ENCODE results near the gene TMEM150B. TPM values are rescaled to one million over a fixed set of nuclear protein-coding genes. Genes with fewer than 3 reads are reported as not detected.
A peak's percentile ranks its signal among the peaks of the same experiment; 100 is the strongest.

Gene TMEM150B
- total and polyA plus RNA-seq, 9 of the 15 experiments (the other 6 are each of a cell fraction or from before 2014, with no cell fraction given): 0.47 to 1.3 (median 0.74) TPM; not detected in 2

GRCh38 chr19:55264531-55264930 lies 60.6 kb downstream of the TMEM150B start:
- in situ Hi-C loops (cut with MboI): no loop called here
- H4K20me1 ChIP-seq (replicated peaks; ENCODE audit: control insufficient read depth, insufficient read depth, low read length): no peaks in the 10 kb centered on the region
- no peak overlapping the region for H3K4me2 ChIP-seq (ENCODE audit: insufficient read depth, low read length)
- intact Hi-C loops (cut with micrococcal nuclease): no loop called here
- ATAC-seq (no peak), DNase-seq (ENCODE audit: extremely low read depth in 1 of 4, low spot score in 3 of 4) (no peak), FAIRE-seq (no peak)
- no TSS peak for BruUV-seq (replicated peaks)
- no peak overlapping the region for H3K9ac ChIP-seq (ENCODE audit: insufficient read depth in 1 of 2, low read depth in 2 of 2, low read length in 2 of 2)
- ChIA-PET POLR2A (no interaction called here), CTCF (ENCODE audit: low intra/inter-chr PET ratio) (no interaction called here)
- H3K79me2 ChIP-seq (ENCODE audit: control insufficient read depth, insufficient read depth, low read length): peaks cover 4% of the 10 kb centered on the region; the same call in 1 of the 3 replicates
- no peak overlapping the region for H3K27ac ChIP-seq (ENCODE audit: extremely low read depth, low read depth, low read length)
- TF ChIP-seq CEBPG (CRISPR knock-in tag; IDR thresholded peaks at IDR 0.05) (no peak), CEBPG (tag; conservative IDR thresholded peaks at IDR 0.05 in 1 of 2, IDR thresholded peaks at IDR 0.05 in 1 of 2) (peak in 1 of 2 experiments; percentile 71; a peak in 3 of 4 replicates), CHD4 (IDR thresholded peaks at IDR 0.05; ENCODE audit: insufficient read depth, insufficient replicate concordance, low read depth, low read length, poor library complexity, severe bottlenecking) (no peak)
- WGBS (ENCODE audit: insufficient coverage, low coverage, missing lambda C conversion rate): 81% methylated on average over 5 of the region's 5 CpGs
- H2AFZ ChIP-seq (ENCODE audit: low read depth, low read length): no peak overlapping the region
- H3K9me1 ChIP-seq (ENCODE audit: control insufficient read depth, insufficient read depth, low read length): no peaks in the 10 kb centered on the region
- no peak overlapping the region for H3K4me3 ChIP-seq
- no peaks in the 10 kb centered on the region for H3K27me3 ChIP-seq (ENCODE audit: control insufficient read depth in 2 of 2, insufficient read depth in 2 of 2, low read length in 2 of 2)
- peaks cover 10 to 25% of the 10 kb centered on the region in 2 experiments; a peak in 4 of 5 replicates for H3K4me1 ChIP-seq (replicated peaks in 1 of 2; ENCODE audit: control insufficient read depth in 2 of 2, insufficient read depth in 2 of 2, low read length in 2 of 2)
- peaks cover 3% of the 10 kb centered on the region; the same call in 1 of the 2 replicates for H3K9me3 ChIP-seq (replicated peaks; ENCODE audit: control insufficient read depth, insufficient read depth, low read depth, low read length)
- peaks cover 9% of the 10 kb centered on the region; the same call in 2 of the 3 replicates for H3K36me3 ChIP-seq (ENCODE audit: control insufficient read depth, insufficient read depth, low read length)

Other genes with a start within 250 kb of the TMEM150B start
Only the 7 nearest of the 27 such genes appear.
- gene HSPBP1, start 45.2 kb downstream of the TMEM150B start, total RNA-seq (2014; rRNA removed): 54.6 and 63.3 TPM in 2 replicates
- 12.3 and 13.9 TPM in 2 replicates for gene HSPBP1, start 45.2 kb downstream of the TMEM150B start, total RNA-seq (2014; rRNA removed; fragmentation: Illumina TruSeq; extraction: Trizol)
- gene HSPBP1, start 45.2 kb downstream of the TMEM150B start, total RNA-seq (2015; rRNA removed; fragmentation: Illumina TruSeq; extraction: Trizol): 38.7 and 41.3 TPM in 2 replicates
- gene HSPBP1, start 45.2 kb downstream of the TMEM150B start, total RNA-seq (2021): 81.3 and 85.8 TPM in 2 replicates
- 20.6 and 30.4 TPM in 2 replicates for gene HSPBP1, start 45.2 kb downstream of the TMEM150B start, polyA plus RNA-seq (2011; rRNA removed)
- 21.8 and 37.7 TPM in 2 replicates for gene HSPBP1, start 45.2 kb downstream of the TMEM150B start, polyA plus RNA-seq (2014; fragmentation: Illumina TruSeq; extraction: Trizol)
- gene HSPBP1, start 45.2 kb downstream of the TMEM150B start, polyA plus RNA-seq (2014; fragmentation: Nextera tagmentation; extraction: Ambion mirVana): 1 to 10 TPM in 1 of 2 experiments, under 1 TPM in 1; 0.83 to 1.5 TPM
- 59.0 and 62.3 TPM in 2 replicates for gene HSPBP1, start 45.2 kb downstream of the TMEM150B start, polyA plus RNA-seq (2014; rRNA removed)
- gene BRSK1, start 41.3 kb downstream of the TMEM150B start, total RNA-seq (2014; rRNA removed): 3.8 and 5.0 TPM in 2 replicates
- gene BRSK1, start 41.3 kb downstream of the TMEM150B start, total RNA-seq (2014; rRNA removed; fragmentation: Illumina TruSeq; extraction: Trizol): 1.6 and 1.7 TPM in 2 replicates
- 1.3 and 1.7 TPM in 2 replicates for gene BRSK1, start 41.3 kb downstream of the TMEM150B start, total RNA-seq (2015; rRNA removed; fragmentation: Illumina TruSeq; extraction: Trizol)
- 5.6 and 8.1 TPM in 2 replicates for gene BRSK1, start 41.3 kb downstream of the TMEM150B start, total RNA-seq (2021)
- gene BRSK1, start 41.3 kb downstream of the TMEM150B start, polyA plus RNA-seq (2011; rRNA removed): 3.5 and 3.6 TPM in 2 replicates
- gene BRSK1, start 41.3 kb downstream of the TMEM150B start, polyA plus RNA-seq (2014; fragmentation: Illumina TruSeq; extraction: Trizol): 4.3 and 4.5 TPM in 2 replicates
- not detected for gene BRSK1, start 41.3 kb downstream of the TMEM150B start, polyA plus RNA-seq (2014; fragmentation: Nextera tagmentation; extraction: Ambion mirVana)
- 9.3 and 9.8 TPM in 2 replicates for gene BRSK1, start 41.3 kb downstream of the TMEM150B start, polyA plus RNA-seq (2014; rRNA removed)
- 35.6 and 38.2 TPM in 2 replicates for gene KMT5C, start 14.5 kb upstream of the TMEM150B start, total RNA-seq (2014; rRNA removed)
- 3.7 and 8.2 TPM in 2 replicates for gene KMT5C, start 14.5 kb upstream of the TMEM150B start, total RNA-seq (2014; rRNA removed; fragmentation: Illumina TruSeq; extraction: Trizol)
- 11.0 and 12.5 TPM in 2 replicates for gene KMT5C, start 14.5 kb upstream of the TMEM150B start, total RNA-seq (2015; rRNA removed; fragmentation: Illumina TruSeq; extraction: Trizol)
- gene KMT5C, start 14.5 kb upstream of the TMEM150B start, total RNA-seq (2021): 50.7 and 53.5 TPM in 2 replicates
- 22.8 and 36.8 TPM in 2 replicates for gene KMT5C, start 14.5 kb upstream of the TMEM150B start, polyA plus RNA-seq (2011; rRNA removed)
- 16.6 and 22.7 TPM in 2 replicates for gene KMT5C, start 14.5 kb upstream of the TMEM150B start, polyA plus RNA-seq (2014; fragmentation: Illumina TruSeq; extraction: Trizol)
- under 1 TPM; 0.15 to 0.17 TPM for gene KMT5C, start 14.5 kb upstream of the TMEM150B start, polyA plus RNA-seq (2014; fragmentation: Nextera tagmentation; extraction: Ambion mirVana)
- 42.7 and 50.2 TPM in 2 replicates for gene KMT5C, start 14.5 kb upstream of the TMEM150B start, polyA plus RNA-seq (2014; rRNA removed)
- gene COX6B2, start 29.4 kb upstream of the TMEM150B start, total RNA-seq (2014; rRNA removed): 0.59 and 1.3 TPM in 2 replicates
- 0.40 and 0.61 TPM in 2 replicates for gene COX6B2, start 29.4 kb upstream of the TMEM150B start, total RNA-seq (2014; rRNA removed; fragmentation: Illumina TruSeq; extraction: Trizol)
- 0.23 and 0.83 TPM in 2 replicates for gene COX6B2, start 29.4 kb upstream of the TMEM150B start, total RNA-seq (2015; rRNA removed; fragmentation: Illumina TruSeq; extraction: Trizol)
- gene COX6B2, start 29.4 kb upstream of the TMEM150B start, total RNA-seq (2021): 2.5 and 2.6 TPM in 2 replicates
- gene COX6B2, start 29.4 kb upstream of the TMEM150B start, polyA plus RNA-seq (2011; rRNA removed): 1.8 and 1.9 TPM in 2 replicates
- 1.2 and 2.1 TPM in 2 replicates for gene COX6B2, start 29.4 kb upstream of the TMEM150B start, polyA plus RNA-seq (2014; fragmentation: Illumina TruSeq; extraction: Trizol)
- under 1 TPM; 0.56 to 0.71 TPM for gene COX6B2, start 29.4 kb upstream of the TMEM150B start, polyA plus RNA-seq (2014; fragmentation: Nextera tagmentation; extraction: Ambion mirVana)
- 1.4 and 1.5 TPM in 2 replicates for gene COX6B2, start 29.4 kb upstream of the TMEM150B start, polyA plus RNA-seq (2014; rRNA removed)
- gene GARIN5B, start 37.9 kb upstream of the TMEM150B start, total RNA-seq (2014; rRNA removed): not detected in 2 replicates
- not detected in 2 replicates for gene GARIN5B, start 37.9 kb upstream of the TMEM150B start, total RNA-seq (2014; rRNA removed; fragmentation: Illumina TruSeq; extraction: Trizol)
- not detected in 2 replicates for gene GARIN5B, start 37.9 kb upstream of the TMEM150B start, total RNA-seq (2015; rRNA removed; fragmentation: Illumina TruSeq; extraction: Trizol)
- not detected in 2 replicates for gene GARIN5B, start 37.9 kb upstream of the TMEM150B start, total RNA-seq (2021)
- not detected in 2 replicates for gene GARIN5B, start 37.9 kb upstream of the TMEM150B start, polyA plus RNA-seq (2011; rRNA removed)
- not detected in 2 replicates for gene GARIN5B, start 37.9 kb upstream of the TMEM150B start, polyA plus RNA-seq (2014; fragmentation: Illumina TruSeq; extraction: Trizol)
- gene GARIN5B, start 37.9 kb upstream of the TMEM150B start, polyA plus RNA-seq (2014; fragmentation: Nextera tagmentation; extraction: Ambion mirVana): not detected
- gene GARIN5B, start 37.9 kb upstream of the TMEM150B start, polyA plus RNA-seq (2014; rRNA removed): not detected in 2 replicates
- gene IL11, start 45.1 kb upstream of the TMEM150B start, total RNA-seq (2014; rRNA removed): not detected in 2 replicates
- not detected in 2 replicates for gene IL11, start 45.1 kb upstream of the TMEM150B start, total RNA-seq (2014; rRNA removed; fragmentation: Illumina TruSeq; extraction: Trizol)
- gene IL11, start 45.1 kb upstream of the TMEM150B start, total RNA-seq (2015; rRNA removed; fragmentation: Illumina TruSeq; extraction: Trizol): not detected in 2 replicates
- gene IL11, start 45.1 kb upstream of the TMEM150B start, total RNA-seq (2021): not detected in 2 replicates
- 0.19 and 0.42 TPM in 2 replicates for gene IL11, start 45.1 kb upstream of the TMEM150B start, polyA plus RNA-seq (2011; rRNA removed)
- 0.06 TPM in 1 of 2 replicates, not detected in the other for gene IL11, start 45.1 kb upstream of the TMEM150B start, polyA plus RNA-seq (2014; fragmentation: Illumina TruSeq; extraction: Trizol)
- gene IL11, start 45.1 kb upstream of the TMEM150B start, polyA plus RNA-seq (2014; fragmentation: Nextera tagmentation; extraction: Ambion mirVana): not detected
- 0.04 TPM in 1 of 2 replicates, not detected in the other for gene IL11, start 45.1 kb upstream of the TMEM150B start, polyA plus RNA-seq (2014; rRNA removed)
- gene TMEM190, start 51.5 kb upstream of the TMEM150B start, total RNA-seq (2014; rRNA removed): not detected in 2 replicates
- gene TMEM190, start 51.5 kb upstream of the TMEM150B start, total RNA-seq (2014; rRNA removed; fragmentation: Illumina TruSeq; extraction: Trizol): not detected in 2 replicates
- gene TMEM190, start 51.5 kb upstream of the TMEM150B start, total RNA-seq (2015; rRNA removed; fragmentation: Illumina TruSeq; extraction: Trizol): not detected in 2 replicates
- gene TMEM190, start 51.5 kb upstream of the TMEM150B start, total RNA-seq (2021): not detected in 2 replicates
- gene TMEM190, start 51.5 kb upstream of the TMEM150B start, polyA plus RNA-seq (2011; rRNA removed): not detected in 2 replicates
- gene TMEM190, start 51.5 kb upstream of the TMEM150B start, polyA plus RNA-seq (2014; fragmentation: Illumina TruSeq; extraction: Trizol): not detected in 2 replicates
- gene TMEM190, start 51.5 kb upstream of the TMEM150B start, polyA plus RNA-seq (2014; fragmentation: Nextera tagmentation; extraction: Ambion mirVana): not detected
- not detected in 2 replicates for gene TMEM190, start 51.5 kb upstream of the TMEM150B start, polyA plus RNA-seq (2014; rRNA removed)

Measured in K562 (cell line).